ENCODE data around the gene NOS1AP. TPM values are rescaled to one million over a fixed set of nuclear protein-coding genes. Genes with fewer than 3 reads are reported as not detected.
A peak's percentile ranks its signal among the peaks of the same experiment; 100 is the strongest.

Gene NOS1AP
- total RNA-seq, 2 donors from 2014 or later: 3.1 to 4.0 TPM

DNA sequence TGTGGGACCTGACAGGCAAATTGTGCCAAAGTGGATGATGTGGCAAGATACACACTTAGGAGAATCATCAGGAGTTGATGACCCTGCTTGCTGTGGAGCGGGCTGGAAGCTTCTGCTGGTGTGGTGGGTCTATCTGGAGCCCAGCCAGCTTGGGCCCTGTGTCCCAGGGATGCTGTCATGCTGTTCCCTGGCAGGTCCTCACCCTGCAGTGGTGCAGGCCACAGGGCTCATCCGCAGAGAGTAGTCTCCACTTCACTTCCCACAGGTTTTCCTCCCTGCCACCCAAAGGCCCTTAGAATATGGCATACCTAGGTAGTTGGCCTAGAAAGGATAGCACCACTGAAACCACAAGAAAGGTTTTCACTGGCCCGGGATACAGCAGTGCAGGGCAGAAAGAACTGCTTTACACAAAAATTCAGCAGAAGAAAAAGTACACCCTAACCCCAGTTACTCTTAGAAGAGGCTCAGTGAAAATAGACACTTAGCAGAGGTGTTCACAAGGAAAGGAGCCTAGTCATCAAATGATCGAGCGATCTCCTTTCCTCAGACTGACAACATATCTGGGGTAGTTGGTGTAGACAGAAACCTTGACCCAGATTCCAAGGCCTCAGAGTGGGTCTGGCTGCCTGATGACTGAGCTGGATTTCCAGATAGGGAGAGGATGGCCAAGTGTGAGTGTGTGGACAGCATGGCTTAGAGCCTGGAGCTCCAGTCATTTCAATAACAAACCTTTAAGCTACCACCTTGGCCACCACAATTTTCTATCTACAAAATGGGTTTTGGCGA, 310.8 kb downstream of the NOS1AP start:
- H3K27me3 ChIP-seq: no peaks in the 10 kb centered on the region
- 77 to 79% methylated on average over 6 of the region's 6 CpGs for WGBS, 2 donors
- intact Hi-C loops (cut with DNase I): no loop called here
- no peak overlapping the region for H3K4me3 ChIP-seq
- DNase-seq: no peak
- H3K27ac ChIP-seq: no peak overlapping the region
- no peaks in the 10 kb centered on the region for H3K36me3 ChIP-seq (replicated peaks in 1 of 2; ENCODE audit: insufficient read depth in 1 of 2, low read depth in 2 of 2)
- no peaks in the 10 kb centered on the region for H3K4me1 ChIP-seq
- H3K9me3 ChIP-seq: no peaks in the 10 kb centered on the region
- ATAC-seq: no peak
- no peak for TF ChIP-seq POLR2A (IDR thresholded peaks at IDR 0.05)
- TF ChIP-seq, protein P1, sequence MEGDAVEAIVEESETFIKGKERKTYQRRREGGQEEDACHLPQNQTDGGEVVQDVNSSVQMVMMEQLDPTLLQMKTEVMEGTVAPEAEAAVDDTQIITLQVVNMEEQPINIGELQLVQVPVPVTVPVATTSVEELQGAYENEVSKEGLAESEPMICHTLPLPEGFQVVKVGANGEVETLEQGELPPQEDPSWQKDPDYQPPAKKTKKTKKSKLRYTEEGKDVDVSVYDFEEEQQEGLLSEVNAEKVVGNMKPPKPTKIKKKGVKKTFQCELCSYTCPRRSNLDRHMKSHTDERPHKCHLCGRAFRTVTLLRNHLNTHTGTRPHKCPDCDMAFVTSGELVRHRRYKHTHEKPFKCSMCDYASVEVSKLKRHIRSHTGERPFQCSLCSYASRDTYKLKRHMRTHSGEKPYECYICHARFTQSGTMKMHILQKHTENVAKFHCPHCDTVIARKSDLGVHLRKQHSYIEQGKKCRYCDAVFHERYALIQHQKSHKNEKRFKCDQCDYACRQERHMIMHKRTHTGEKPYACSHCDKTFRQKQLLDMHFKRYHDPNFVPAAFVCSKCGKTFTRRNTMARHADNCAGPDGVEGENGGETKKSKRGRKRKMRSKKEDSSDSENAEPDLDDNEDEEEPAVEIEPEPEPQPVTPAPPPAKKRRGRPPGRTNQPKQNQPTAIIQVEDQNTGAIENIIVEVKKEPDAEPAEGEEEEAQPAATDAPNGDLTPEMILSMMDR (IDR thresholded peaks at IDR 0.05): no peak

DNA sequence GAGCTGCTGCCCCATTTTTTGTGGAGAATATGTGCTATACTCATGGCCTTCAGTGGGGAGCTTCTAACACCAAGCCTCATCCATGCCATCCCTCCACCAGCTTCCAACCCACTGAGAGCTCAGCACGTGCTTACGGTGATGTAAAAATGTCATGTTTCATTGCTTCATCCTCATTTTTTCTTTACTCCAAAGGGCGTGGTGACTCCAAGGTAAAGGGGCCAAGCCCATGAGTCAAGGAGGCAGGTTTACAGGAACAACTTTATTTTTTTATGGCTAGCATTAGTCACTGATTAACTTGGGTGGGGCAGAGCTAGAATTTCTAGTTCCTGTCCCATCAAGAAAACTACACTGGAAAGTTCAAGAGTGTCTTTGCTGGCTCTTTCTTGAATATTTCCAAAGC, 311.9 kb downstream of the NOS1AP start, which contains the start of gene C1orf226:
TSS of gene C1orf226 (plus strand) at position 346 of the 400 bp plus-strand sequence. CDS start 174 bp downstream, outside the sequence.
- whole genome bisulfite sequencing, 2 donors: 80 to 86% methylated on average over 3 of the region's 3 CpGs
- DNase-seq: peak in 1 of 4 donors; percentile 9
- no peak within 1 kb of the TSS for H3K4me3 ChIP-seq

DNA sequence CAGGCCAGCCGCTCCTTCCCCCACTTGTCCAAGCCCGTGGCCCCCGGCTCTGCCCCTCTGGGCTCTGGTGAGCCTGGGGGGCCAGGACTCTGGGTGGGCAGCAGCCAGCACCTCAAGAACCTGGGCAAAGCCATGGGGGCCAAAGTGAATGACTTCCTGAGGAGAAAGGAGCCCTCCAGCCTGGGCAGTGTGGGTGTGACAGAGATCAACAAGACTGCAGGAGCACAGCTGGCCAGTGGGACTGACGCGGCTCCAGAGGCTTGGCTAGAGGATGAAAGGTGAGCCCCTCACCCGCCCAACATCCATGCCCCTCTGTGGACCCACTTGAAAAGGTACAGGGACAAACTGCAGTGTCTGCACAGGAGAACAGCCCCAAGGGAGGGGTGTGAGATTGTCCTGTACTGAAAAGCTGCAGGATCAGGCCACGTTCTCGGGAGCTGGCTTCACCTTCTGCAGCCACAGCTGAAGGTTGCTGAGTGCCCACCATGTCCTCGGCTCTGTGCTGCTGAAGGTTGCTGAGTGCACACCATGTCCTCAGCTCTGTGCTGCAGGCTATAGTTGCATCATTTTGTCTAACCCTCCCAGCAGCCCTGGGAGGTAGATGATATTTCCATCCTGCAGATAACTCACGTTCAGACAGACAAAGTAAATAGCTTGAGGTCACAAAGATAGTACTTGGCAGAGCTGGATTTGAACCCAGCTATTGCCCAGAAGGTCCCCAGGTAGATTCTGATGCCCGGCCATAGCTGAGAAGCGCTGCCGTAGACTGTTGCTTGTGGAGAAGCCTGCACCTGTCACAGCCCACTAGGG, 312.7 kb downstream of the NOS1AP start:
- no peaks in the 10 kb centered on the region for H3K9me3 ChIP-seq
- H3K27ac ChIP-seq: no peak overlapping the region
- DNase-seq (no peak), ATAC-seq (no peak)
- 83 to 92% methylated on average over 13 of the region's 13 CpGs for WGBS, 2 donors
- intact Hi-C loops (cut with DNase I): no loop called here
- no peaks in the 10 kb centered on the region for H3K4me1 ChIP-seq
- no peaks in the 10 kb centered on the region for H3K36me3 ChIP-seq (replicated peaks in 1 of 2; ENCODE audit: insufficient read depth in 1 of 2, low read depth in 2 of 2)
- H3K27me3 ChIP-seq: no peaks in the 10 kb centered on the region
- no peak overlapping the region for H3K4me3 ChIP-seq
- TF ChIP-seq, protein P1 (IDR thresholded peaks at IDR 0.05): no peak
- no peak for TF ChIP-seq POLR2A (IDR thresholded peaks at IDR 0.05)

More for the DNA sequence above, 311.9 kb downstream of the NOS1AP start, which contains the start of gene C1orf226:
- TF ChIP-seq, protein P1 (IDR thresholded peaks at IDR 0.05): no peak
- TF ChIP-seq POLR2A (IDR thresholded peaks at IDR 0.05): no peak
- no peak for ATAC-seq
- Histone ChIP-seq H3K36me3 (replicated peaks in 1 of 2; ENCODE audit: insufficient read depth in 1 of 2, low read depth in 2 of 2) (no peaks in the 10 kb centered on the region), H3K9me3 (no peaks in the 10 kb centered on the region), H3K27me3 (no peaks in the 10 kb centered on the region), H3K4me1 (no peaks in the 10 kb centered on the region), H3K27ac (no peak within 1 kb of the TSS)
- intact Hi-C loops (cut with DNase I): no loop called here

DNA sequence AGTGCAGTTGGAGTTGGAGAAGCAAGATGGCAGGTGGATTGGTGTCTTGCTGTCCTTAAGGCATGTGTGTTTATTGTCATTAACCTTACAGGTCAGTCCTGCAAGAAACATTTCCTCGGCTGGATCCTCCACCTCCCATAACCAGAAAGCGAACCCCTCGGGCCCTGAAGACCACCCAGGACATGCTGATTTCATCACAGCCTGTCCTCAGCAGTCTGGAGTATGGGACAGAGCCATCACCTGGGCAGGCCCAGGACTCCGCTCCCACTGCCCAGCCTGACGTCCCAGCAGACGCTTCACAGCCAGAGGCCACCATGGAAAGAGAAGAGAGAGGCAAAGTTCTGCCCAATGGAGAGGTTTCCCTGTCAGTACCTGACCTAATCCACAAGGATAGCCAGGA, 313.6 kb downstream of the NOS1AP start:
- 84 to 96% methylated on average over 3 to 6 of the region's 6 CpGs for WGBS, 2 donors

More for the DNA sequence above, 313.6 kb downstream of the NOS1AP start:
- Histone ChIP-seq H3K36me3 (replicated peaks in 1 of 2; ENCODE audit: insufficient read depth in 1 of 2, low read depth in 2 of 2) (no peaks in the 10 kb centered on the region), H3K27me3 (no peaks in the 10 kb centered on the region), H3K4me1 (no peaks in the 10 kb centered on the region), H3K27ac (no peak overlapping the region), H3K4me3 (no peak overlapping the region), H3K9me3 (no peaks in the 10 kb centered on the region)
- no peak for ATAC-seq
- TF ChIP-seq, protein P1 (IDR thresholded peaks at IDR 0.05): no peak
- no peak for TF ChIP-seq POLR2A (IDR thresholded peaks at IDR 0.05)
- intact Hi-C loops (cut with DNase I): no loop called here
- no peak for DNase-seq

Measured in body of pancreas (tissue), 4 donors.